HG03442 (cell line): ENCODE results near the gene ZGLP1.

Experiments
- ATAC-seq: cut with Tn5 transposase; IDR thresholded peaks from one replicate; pipeline ENCODE4 v1.9.1; 2021; ENCODE audit warnings: mild to moderate bottlenecking, moderate library complexity; ENCODE audit not compliant: unreplicated experiment

Gene ZGLP1

GRCh38 chr19:10295847-10296591 is 13.6 kb downstream of the ZGLP1 start:
- no peak for ATAC-seq

- ATAC-seq, result no peak
Measured at GRCh38 chr19:10295305-10295846, 14.2 kb downstream of the ZGLP1 start.

GRCh38 chr19:10294368-10294697 is 15.3 kb downstream of the ZGLP1 start:
- no peak for ATAC-seq

GRCh38 chr19:10293637-10294367 is 15.8 kb downstream of the ZGLP1 start:
- ATAC-seq, result no peak

- ATAC-seq, result no peak
Measured at GRCh38 chr19:10292789-10293636, 16.6 kb downstream of the ZGLP1 start.

- ATAC-seq, result peak; percentile 35
Measured at GRCh38 chr19:10292206-10292788, 17.3 kb downstream of the ZGLP1 start.

GRCh38 chr19:10291554-10292205 is 17.9 kb downstream of the ZGLP1 start:
- ATAC-seq, result no peak

GRCh38 chr19:10290876-10291553 is 18.6 kb downstream of the ZGLP1 start:
- no peak for ATAC-seq

- no peak for ATAC-seq
Measured at GRCh38 chr19:10290357-10290875, 19.2 kb downstream of the ZGLP1 start.

- no peak for ATAC-seq
Measured at GRCh38 chr19:10289836-10290356, 19.7 kb downstream of the ZGLP1 start, which contains the start of gene ICAM5. Gene ICAM5, plus strand, starts transcription at chr19:10289952. Its CDS starts 92 bp downstream, at chr19:10290044.

- ATAC-seq, result no peak
Measured at GRCh38 chr19:10289167-10289835, 20.3 kb downstream of the ZGLP1 start.

- no peak for ATAC-seq
Measured at GRCh38 chr19:10288662-10289166, 20.9 kb downstream of the ZGLP1 start.

GRCh38 chr19:10286803-10287737 is 22.5 kb downstream of the ZGLP1 start, which contains the start of gene ICAM4:
Gene ICAM4, plus strand, starts transcription at chr19:10286955. Its CDS starts 58 bp downstream, at chr19:10287013.
- no peak for ATAC-seq

GRCh38 chr19:10285393-10285792 is 24.2 kb downstream of the ZGLP1 start:
- ATAC-seq, result no peak

- ATAC-seq, result no peak
Measured at GRCh38 chr19:10284960-10285278, 24.7 kb downstream of the ZGLP1 start.

- ATAC-seq, result no peak
Measured at GRCh38 chr19:10284065-10284959, 25.3 kb downstream of the ZGLP1 start.
